Measurements from ENCODE around the gene TUBB.
A peak's percentile ranks its signal among the peaks of the same experiment; 100 is the strongest.

- TF ChIP-seq POLR2A (IDR thresholded peaks at IDR 0.05) (no peak), POLR2AphosphoS5 (IDR thresholded peaks at IDR 0.05) (peak; percentile 19 to 89 (median 74))
- TF ChIP-seq, protein P1, sequence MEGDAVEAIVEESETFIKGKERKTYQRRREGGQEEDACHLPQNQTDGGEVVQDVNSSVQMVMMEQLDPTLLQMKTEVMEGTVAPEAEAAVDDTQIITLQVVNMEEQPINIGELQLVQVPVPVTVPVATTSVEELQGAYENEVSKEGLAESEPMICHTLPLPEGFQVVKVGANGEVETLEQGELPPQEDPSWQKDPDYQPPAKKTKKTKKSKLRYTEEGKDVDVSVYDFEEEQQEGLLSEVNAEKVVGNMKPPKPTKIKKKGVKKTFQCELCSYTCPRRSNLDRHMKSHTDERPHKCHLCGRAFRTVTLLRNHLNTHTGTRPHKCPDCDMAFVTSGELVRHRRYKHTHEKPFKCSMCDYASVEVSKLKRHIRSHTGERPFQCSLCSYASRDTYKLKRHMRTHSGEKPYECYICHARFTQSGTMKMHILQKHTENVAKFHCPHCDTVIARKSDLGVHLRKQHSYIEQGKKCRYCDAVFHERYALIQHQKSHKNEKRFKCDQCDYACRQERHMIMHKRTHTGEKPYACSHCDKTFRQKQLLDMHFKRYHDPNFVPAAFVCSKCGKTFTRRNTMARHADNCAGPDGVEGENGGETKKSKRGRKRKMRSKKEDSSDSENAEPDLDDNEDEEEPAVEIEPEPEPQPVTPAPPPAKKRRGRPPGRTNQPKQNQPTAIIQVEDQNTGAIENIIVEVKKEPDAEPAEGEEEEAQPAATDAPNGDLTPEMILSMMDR (IDR thresholded peaks at IDR 0.05), result no peak
Observed at GRCh38 chr6:30752157-30752927, 32.2 kb downstream of the TUBB start.

All from stomach (tissue), 4 donors.